A673 (cell line): ENCODE results near the gene RAD51AP1. TPM values are rescaled to one million over a fixed set of nuclear protein-coding genes. Genes with fewer than 3 reads are reported as not detected.
A peak's percentile ranks its signal among the peaks of the same experiment; 100 is the strongest.

Experiments
- Bru-seq: library from RNA; stranded (reverse); fragments of 400-500 nt; gene quantifications from one replicate; lab custom pipeline; 2021; lab: Mats Ljungman, UMichigan
- BruChase-seq, 2 experiments: library from RNA; stranded (reverse); fragments of 400-500 nt; gene quantifications; one replicate each; lab custom pipeline; 2021; lab: Mats Ljungman, UMichigan
- BruUV-seq: library from RNA; stranded (reverse); fragments of 400-500 nt; replicated peaks from 2 replicates; lab custom pipeline; 2021; lab: Mats Ljungman, UMichigan
- CTCF ChIA-PET: fragments of 300-600 bp; sonication (Branson Sonifier 250); formaldehyde crosslinking; loops from one replicate; lab custom pipeline; 2022; ENCODE audit warnings: antibody characterized with exemption; lab: Charles Lee
- POLR2A ChIA-PET: fragments of 300-600 bp; sonication (Branson Sonifier 250); formaldehyde crosslinking; loops from one replicate; lab custom pipeline; 2022; ENCODE audit warnings: antibody characterized with exemption; ENCODE audit not compliant: low non-redundant PET; lab: Charles Lee
- DNase-seq: peaks from one replicate; pipeline ENCODE4 v3.0.0-alpha.2; 2015; ENCODE audit warnings: low spot score
- H3K27ac ChIP-seq: fragments of 200-600 bp; sonication (generic); 2 replicates; pipeline ENCODE4 v1.5.1; 2016; ENCODE audit warnings: mixed run types, low read depth, mild to moderate bottlenecking, mixed read lengths, antibody characterized with exemption, low read length; ENCODE audit not compliant: poor library complexity, severe bottlenecking
- H3K27me3 ChIP-seq: fragments of 200-600 bp; sonication (generic); replicated peaks from 2 replicates; pipeline ENCODE4 v1.6.1; 2017; ENCODE audit warnings: mixed run types, low read depth, mild to moderate bottlenecking, mixed read lengths, antibody characterized with exemption, low read length; ENCODE audit not compliant: insufficient read depth, poor library complexity
- H3K36me3 ChIP-seq: fragments of 200-600 bp; sonication (generic); 2 replicates; pipeline ENCODE4 v1.6.1; 2016; ENCODE audit warnings: mixed run types, mild to moderate bottlenecking, mixed read lengths, antibody characterized with exemption, low read length; ENCODE audit not compliant: insufficient read depth, poor library complexity, severe bottlenecking
- H3K4me1 ChIP-seq: fragments of 200-600 bp; sonication (generic); 2 replicates; pipeline ENCODE4 v1.6.1; 2017; ENCODE audit warnings: mixed run types, mild to moderate bottlenecking, mixed read lengths, antibody characterized with exemption, low read length; ENCODE audit not compliant: insufficient read depth, poor library complexity, severe bottlenecking
- H3K4me3 ChIP-seq: fragments of 200-600 bp; sonication (generic); 2 replicates; pipeline ENCODE4 v1.5.1; 2016; ENCODE audit warnings: low read depth, mixed run types, mild to moderate bottlenecking, mixed read lengths, low read length; ENCODE audit not compliant: poor library complexity, severe bottlenecking
- H3K9me3 ChIP-seq: fragments of 200-600 bp; sonication (generic); 2 replicates; pipeline ENCODE4 v1.6.1; 2016; ENCODE audit warnings: mixed run types, low read depth, mild to moderate bottlenecking, mixed read lengths, antibody characterized with exemption, low read length; ENCODE audit not compliant: poor library complexity, severe bottlenecking
- EZH2 ChIP-seq: fragments of 200-600 bp; sonication (generic); IDR thresholded peaks from 2 replicates; pipeline ENCODE4 v1.6.1; 2017; ENCODE audit warnings: borderline replicate concordance, low read depth, mild to moderate bottlenecking, mixed read lengths, antibody characterized with exemption, low read length; ENCODE audit not compliant: poor library complexity, severe bottlenecking
- intact Hi-C: fragments of 100-400 bp; cut with micrococcal nuclease; formaldehyde crosslinking; loops from one replicate; pipeline ENCODE4 v1.10.0; 2022; ENCODE audit not compliant: unreplicated experiment
- long read RNA-seq: library from polyadenylated mRNA; stranded (forward); transcript quantifications from one replicate; pipeline ENCODE4 v2.0.0, GENCODE V29; 2022
- total RNA-seq: library from RNA; stranded (reverse); gene quantifications from 2 replicates; pipeline ENCODE4 v1.2.3, GENCODE V29; 2021
- TF ChIP-seq, protein P1 (sequence below): fragments of 300-800, 200-600 bp; sonication (generic); conservative IDR thresholded peaks from 2 replicates; pipeline ENCODE4 v1.5.1; 2017; ENCODE audit warnings: low read depth, mild to moderate bottlenecking, antibody characterized with exemption, low read length, moderate library complexity, mixed read lengths

Gene RAD51AP1, protein sequence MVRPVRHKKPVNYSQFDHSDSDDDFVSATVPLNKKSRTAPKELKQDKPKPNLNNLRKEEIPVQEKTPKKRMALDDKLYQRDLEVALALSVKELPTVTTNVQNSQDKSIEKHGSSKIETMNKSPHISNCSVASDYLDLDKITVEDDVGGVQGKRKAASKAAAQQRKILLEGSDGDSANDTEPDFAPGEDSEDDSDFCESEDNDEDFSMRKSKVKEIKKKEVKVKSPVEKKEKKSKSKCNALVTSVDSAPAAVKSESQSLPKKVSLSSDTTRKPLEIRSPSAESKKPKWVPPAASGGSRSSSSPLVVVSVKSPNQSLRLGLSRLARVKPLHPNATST
- total RNA-seq (58.9 and 62.5 TPM in 2 replicates), Bru-seq, nascent RNA (percentile 94 among the genes with signal in this experiment), BruChase-seq, experiment 1, labeled RNA remaining after a 2-hour chase (percentile 96 among the genes with signal in this experiment), BruChase-seq, experiment 2, labeled RNA remaining after a 6-hour chase (percentile 87 among the genes with signal in this experiment)
- long read RNA-seq, transcript RAD51AP1-201 (10 exons, 2,163 nt) = minor isoform, 9 of 94 reads
- long read RNA-seq, transcript RAD51AP1-202 (9 exons, 2,113 nt) = major isoform, 55 of 94 reads
- long read RNA-seq, partial matches to known transcripts = 5 of 94 reads
- long read RNA-seq, other reads (novel, unspliced or antisense) = 22 of 94 reads

DNA sequence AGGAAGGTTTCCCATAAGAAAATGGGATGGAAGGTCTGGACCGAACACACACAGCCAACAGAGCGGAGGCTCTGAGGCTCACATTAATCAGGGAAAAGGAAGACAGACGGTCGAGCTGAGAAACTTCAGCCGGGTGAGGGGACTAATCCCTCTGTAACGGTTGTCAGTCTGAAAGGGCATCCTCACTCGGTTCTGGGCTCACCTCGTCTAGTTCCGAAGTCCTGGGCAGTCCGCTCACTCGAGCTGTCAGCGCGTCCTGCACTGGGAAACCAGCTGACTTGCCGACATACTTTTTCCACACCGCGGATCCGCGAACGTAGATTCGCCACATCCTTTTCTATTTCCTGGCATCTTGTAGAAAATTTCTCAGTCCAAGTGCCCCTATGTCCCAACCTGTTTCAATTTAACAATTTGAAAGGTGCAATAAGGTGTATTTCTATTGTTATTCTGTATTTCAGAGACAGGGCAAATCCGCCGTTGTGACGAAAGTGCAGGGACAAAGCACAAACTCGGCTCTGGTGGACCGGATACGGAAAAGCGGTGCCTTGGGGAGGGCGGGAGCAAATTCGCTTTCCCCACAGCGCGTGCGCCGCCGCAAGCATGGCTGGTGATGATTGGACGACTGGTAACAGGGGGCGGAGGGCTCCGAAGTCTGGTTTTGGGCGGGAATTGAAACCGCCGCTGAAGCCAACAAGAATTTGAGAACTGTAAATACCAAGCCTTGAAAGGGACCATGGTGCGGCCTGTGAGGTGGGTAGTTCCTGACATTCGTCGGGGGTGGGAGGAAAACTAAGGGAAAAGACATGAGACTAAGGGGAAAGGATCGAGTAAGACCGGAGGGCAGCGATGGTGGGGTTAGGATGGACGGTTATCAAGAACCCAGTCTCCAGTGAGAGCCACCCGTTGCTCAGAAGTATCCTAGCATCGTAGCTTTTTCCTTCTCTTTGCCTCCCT is at the start of gene RAD51AP1:
Gene RAD51AP1 (plus strand): TSS at position 684 of the 954 bp plus-strand sequence. CDS start 50 bp downstream, at position 734.
- Histone ChIP-seq H3K36me3 (peaks cover 20% of the 10 kb centered on the region), H3K4me1 (peaks cover 15% of the 10 kb centered on the region), H3K27ac (peak within 1 kb of the TSS; percentile 98), H3K9me3 (no peaks in the 10 kb centered on the region), H3K4me3 (peak within 1 kb of the TSS; percentile 88), H3K27me3 (no peaks in the 10 kb centered on the region)
- peak; percentile 98 for DNase-seq
- BruUV-seq = no TSS peak
- POLR2A ChIA-PET = interaction anchor here (0.6 kb wide), 1 partner anchor 1949 kb away, joined by 3 read pairs; no protein-coding TSS in a partner anchor
- CTCF ChIA-PET = interaction anchor here (0.6 kb wide), 2 partner anchors 214 to 1465 kb away, joined by 3 to 4 read pairs; no protein-coding TSS in a partner anchor
- TF ChIP-seq EZH2 = no peak
- TF ChIP-seq, protein P1, sequence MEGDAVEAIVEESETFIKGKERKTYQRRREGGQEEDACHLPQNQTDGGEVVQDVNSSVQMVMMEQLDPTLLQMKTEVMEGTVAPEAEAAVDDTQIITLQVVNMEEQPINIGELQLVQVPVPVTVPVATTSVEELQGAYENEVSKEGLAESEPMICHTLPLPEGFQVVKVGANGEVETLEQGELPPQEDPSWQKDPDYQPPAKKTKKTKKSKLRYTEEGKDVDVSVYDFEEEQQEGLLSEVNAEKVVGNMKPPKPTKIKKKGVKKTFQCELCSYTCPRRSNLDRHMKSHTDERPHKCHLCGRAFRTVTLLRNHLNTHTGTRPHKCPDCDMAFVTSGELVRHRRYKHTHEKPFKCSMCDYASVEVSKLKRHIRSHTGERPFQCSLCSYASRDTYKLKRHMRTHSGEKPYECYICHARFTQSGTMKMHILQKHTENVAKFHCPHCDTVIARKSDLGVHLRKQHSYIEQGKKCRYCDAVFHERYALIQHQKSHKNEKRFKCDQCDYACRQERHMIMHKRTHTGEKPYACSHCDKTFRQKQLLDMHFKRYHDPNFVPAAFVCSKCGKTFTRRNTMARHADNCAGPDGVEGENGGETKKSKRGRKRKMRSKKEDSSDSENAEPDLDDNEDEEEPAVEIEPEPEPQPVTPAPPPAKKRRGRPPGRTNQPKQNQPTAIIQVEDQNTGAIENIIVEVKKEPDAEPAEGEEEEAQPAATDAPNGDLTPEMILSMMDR = no peak
- intact Hi-C loops = no loop called here

DNA sequence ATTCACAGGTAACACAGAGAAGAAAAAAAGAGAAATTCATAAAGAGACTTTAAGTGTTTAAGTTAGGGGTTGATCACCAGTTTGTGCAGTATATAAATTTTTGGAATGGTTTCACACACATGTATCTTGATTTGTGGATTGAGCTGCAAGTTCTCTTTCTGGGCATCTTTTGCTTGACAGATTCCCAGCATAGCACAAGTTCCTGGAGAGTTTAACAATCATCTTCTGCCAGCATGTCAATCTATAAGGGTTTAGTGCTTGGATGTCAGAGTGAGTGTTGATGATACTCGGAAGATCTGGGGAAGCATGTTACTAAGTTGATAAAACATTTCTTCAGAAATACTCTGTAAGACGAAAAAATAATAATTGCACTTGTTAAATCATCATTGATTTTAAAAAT is 49.1 kb upstream of the RAD51AP1 start:
- ChIA-PET POLR2A (no interaction called here), CTCF (no interaction called here)
- peaks cover 10% of the 10 kb centered on the region for H3K36me3 ChIP-seq
- no peaks in the 10 kb centered on the region for H3K9me3 ChIP-seq
- intact Hi-C loops = no loop called here
- peaks cover 1% of the 10 kb centered on the region for H3K4me1 ChIP-seq
- DNase-seq = no peak
- no peak overlapping the region for H3K4me3 ChIP-seq
- no peak overlapping the region for H3K27ac ChIP-seq
- no TSS peak for BruUV-seq
- TF ChIP-seq, protein P1 = no peak
- TF ChIP-seq EZH2 = no peak
- no peaks in the 10 kb centered on the region for H3K27me3 ChIP-seq

DNA sequence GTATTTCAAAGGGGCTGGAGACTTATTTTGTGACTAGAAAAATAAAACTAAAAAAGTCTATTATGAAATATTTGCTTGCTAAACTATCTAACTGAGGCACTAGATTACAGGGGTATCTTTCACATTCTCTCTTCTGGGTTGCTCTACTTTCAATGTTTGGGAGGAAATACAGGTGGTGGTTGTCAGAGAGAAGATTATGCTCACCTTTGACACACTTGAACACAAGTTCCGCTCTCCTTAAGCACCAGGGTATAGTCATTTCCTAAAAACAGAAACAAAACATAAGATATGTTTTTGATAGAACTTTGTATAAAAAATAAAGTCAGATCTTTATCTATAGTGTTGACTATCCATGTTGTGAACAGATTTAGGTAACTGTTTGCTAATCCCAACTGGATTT is 47.7 kb upstream of the RAD51AP1 start:
- ChIA-PET POLR2A (no interaction called here), CTCF (no interaction called here)
- Histone ChIP-seq H3K9me3 (no peaks in the 10 kb centered on the region), H3K27ac (no peak overlapping the region), H3K27me3 (no peaks in the 10 kb centered on the region), H3K36me3 (peaks cover 10% of the 10 kb centered on the region), H3K4me1 (no peaks in the 10 kb centered on the region), H3K4me3 (no peak overlapping the region)
- TF ChIP-seq, protein P1 = no peak
- no peak for TF ChIP-seq EZH2
- DNase-seq = no peak
- no TSS peak for BruUV-seq
- intact Hi-C loops = no loop called here
